Astrocyte of the cerebellum (primary cell): Measurements from ENCODE around the gene PRSS33.

Experiments used
- DNase-seq: peaks from one replicate; pipeline ENCODE4 v3.0.0-alpha.2; 2011; ENCODE audit warnings: low read depth
- H3K4me3 ChIP-seq: 2 replicates; pipeline ENCODE4 v1.5.1; 2011; ENCODE audit warnings: mild to moderate bottlenecking, low read depth, low read length, moderate library complexity
- in situ Hi-C: cut with HindIII; loops from 2 replicates; pipeline ENCODE4 v1.10.0; 2017; ENCODE audit warnings: low sequenced_read_pairs
- TF ChIP-seq, protein P1 (sequence below): IDR thresholded peaks from 2 replicates; pipeline ENCODE4 v1.5.1; 2012; ENCODE audit warnings: low read length, low read depth, moderate library complexity, mild to moderate bottlenecking; ENCODE audit errors: missing control alignments

The PRSS33 gene

DNA sequence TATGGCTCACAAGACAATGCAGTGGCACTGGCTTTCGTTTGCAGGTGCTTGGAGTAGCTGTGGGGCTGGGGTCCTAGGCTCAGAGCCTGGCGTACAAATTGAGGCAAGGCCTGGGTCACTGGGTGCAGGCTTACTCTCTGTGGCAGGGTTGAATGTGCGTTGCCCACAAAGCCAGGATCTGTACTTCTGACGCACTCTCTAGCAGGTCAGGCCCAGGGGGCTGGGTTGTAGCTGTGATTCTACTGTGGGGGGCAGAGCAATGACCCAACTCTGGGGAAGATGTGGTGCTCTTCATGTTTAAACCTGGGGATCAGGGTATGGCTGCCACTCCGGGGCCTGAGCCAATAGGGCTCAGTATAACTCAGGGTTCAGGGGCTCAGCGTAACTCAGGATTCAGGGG, 23.3 kb upstream of the PRSS33 start:
- TF ChIP-seq, protein P1, sequence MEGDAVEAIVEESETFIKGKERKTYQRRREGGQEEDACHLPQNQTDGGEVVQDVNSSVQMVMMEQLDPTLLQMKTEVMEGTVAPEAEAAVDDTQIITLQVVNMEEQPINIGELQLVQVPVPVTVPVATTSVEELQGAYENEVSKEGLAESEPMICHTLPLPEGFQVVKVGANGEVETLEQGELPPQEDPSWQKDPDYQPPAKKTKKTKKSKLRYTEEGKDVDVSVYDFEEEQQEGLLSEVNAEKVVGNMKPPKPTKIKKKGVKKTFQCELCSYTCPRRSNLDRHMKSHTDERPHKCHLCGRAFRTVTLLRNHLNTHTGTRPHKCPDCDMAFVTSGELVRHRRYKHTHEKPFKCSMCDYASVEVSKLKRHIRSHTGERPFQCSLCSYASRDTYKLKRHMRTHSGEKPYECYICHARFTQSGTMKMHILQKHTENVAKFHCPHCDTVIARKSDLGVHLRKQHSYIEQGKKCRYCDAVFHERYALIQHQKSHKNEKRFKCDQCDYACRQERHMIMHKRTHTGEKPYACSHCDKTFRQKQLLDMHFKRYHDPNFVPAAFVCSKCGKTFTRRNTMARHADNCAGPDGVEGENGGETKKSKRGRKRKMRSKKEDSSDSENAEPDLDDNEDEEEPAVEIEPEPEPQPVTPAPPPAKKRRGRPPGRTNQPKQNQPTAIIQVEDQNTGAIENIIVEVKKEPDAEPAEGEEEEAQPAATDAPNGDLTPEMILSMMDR, result no peak
- no peak for DNase-seq
- in situ Hi-C loops, result no loop called here
- no peak overlapping the region for H3K4me3 ChIP-seq

- in situ Hi-C loops, result no loop called here
- no peak overlapping the region for H3K4me3 ChIP-seq
- DNase-seq, result no peak
- TF ChIP-seq, protein P1, result no peak
Measured at GRCh38 chr16:2809149-2809760, 21.9 kb upstream of the PRSS33 start.

DNA sequence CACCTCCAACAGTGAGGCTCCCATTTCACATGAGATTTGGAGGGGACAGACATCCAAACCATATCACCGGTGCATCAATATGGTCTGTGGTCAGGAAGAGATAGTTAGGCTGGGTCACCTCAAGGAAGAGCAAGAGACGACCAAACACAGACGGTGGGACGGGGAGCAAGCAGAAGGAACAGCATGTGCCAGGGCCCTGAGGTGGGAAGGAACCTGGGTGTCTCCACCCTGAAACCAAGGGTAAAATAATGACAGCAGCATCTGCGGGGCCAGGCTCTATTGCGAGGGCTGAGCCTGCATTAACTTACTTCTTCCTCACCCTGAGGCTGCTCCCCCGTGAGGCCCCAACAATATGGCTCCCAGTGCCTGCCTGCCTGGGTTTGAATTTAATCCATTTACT, 20.8 kb upstream of the PRSS33 start:
- TF ChIP-seq, protein P1, result no peak
- no peak for DNase-seq
- no peak overlapping the region for H3K4me3 ChIP-seq
- in situ Hi-C loops, result no loop called here

DNA sequence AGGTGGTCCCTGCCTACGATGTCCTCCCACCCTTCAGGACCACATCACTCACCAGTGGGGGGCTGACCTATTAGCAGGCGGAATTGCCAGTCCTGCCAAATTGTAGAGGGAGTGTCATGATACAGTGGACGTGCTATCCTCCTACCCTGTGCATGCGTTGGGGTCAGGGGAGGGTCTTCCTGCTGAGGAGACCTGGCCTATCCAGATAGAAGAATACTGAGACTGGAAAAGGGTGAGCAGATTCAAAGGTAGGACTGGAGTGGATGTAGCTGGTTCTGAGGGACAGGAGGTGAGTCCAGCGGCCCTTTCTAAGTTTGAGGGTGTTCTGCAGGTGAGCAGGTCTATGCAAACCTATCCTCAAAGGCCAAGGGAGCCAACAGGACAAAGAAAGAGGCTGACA, 18.9 kb upstream of the PRSS33 start:
- DNase-seq, result no peak
- in situ Hi-C loops, result no loop called here
- TF ChIP-seq, protein P1, result no peak
- H3K4me3 ChIP-seq, result no peak overlapping the region

DNA sequence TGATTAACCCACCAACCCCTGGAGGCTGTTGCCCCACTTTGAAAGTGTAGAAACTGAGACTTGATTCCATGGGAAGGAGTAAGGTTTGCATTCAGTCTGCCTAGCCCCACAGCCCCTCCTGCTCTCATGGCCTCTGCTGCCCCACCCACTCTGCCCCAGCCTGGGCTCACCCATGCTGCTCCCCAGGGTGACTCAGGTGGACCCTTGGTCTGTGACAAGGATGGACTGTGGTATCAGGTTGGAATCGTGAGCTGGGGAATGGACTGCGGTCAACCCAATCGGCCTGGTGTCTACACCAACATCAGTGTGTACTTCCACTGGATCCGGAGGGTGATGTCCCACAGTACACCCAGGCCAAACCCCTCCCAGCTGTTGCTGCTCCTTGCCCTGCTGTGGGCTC, 17.4 kb upstream of the PRSS33 start:
- no peak for DNase-seq
- TF ChIP-seq, protein P1, result no peak
- in situ Hi-C loops, result no loop called here
- no peak overlapping the region for H3K4me3 ChIP-seq

DNA sequence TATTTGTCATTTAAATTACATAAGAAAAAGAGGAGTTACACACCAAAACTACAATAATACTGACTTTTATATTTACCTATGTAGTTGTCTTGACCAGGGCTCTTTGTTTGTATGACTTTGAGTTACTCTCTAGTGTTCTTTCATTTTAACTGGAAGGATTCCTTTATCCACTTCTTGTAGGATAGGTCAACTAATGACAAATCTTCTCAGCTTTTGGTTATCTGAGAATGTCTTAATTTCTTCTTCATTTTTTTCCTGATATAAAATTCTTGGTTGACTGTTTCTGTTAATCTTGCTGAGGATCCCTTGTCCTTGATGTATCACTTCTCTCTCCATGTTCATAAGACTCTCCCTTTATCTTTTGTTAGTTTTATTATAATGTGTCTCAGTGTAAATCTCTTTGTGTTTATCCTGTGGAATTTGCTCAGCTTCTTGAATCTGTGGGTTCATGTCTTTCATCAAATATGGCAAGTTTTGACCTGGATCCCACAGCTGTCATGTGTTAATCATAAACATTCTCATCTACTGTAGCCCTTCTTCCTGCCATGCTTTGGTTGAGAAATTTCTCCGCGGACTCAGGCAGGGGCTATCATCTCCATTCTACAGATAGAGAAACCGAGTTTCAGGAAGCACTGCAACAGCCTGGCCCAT, 16.3 kb upstream of the PRSS33 start:
- H3K4me3 ChIP-seq, result no peak overlapping the region
- TF ChIP-seq, protein P1, result no peak
- DNase-seq, result no peak
- in situ Hi-C loops, result no loop called here

DNA sequence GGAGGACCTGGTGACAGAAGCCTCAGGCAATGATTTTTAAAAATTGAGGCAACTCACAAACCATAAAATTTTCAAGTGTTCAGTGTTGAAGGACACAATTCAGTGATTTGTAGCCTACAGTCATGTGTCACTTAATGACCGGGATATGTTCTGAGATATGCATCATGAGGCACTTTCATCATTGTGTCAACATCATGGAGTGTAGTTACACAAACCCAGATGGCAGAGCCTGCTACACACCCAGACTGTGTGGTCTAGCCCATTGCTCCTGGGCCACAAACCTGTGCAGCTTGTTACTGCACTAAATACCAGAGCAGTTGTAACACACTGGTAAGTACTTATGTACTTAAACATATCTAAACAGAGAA, 12.5 kb upstream of the PRSS33 start:
- no peak for DNase-seq
- TF ChIP-seq, protein P1, result no peak
- no peak overlapping the region for H3K4me3 ChIP-seq
- in situ Hi-C loops, result no loop called here
